ENCODE data around the gene APOLD1. TPM values are rescaled to one million over a fixed set of nuclear protein-coding genes. Genes with fewer than 3 reads are reported as not detected.
A peak's percentile ranks its signal among the peaks of the same experiment; 100 is the strongest.

The APOLD1 gene
- total and polyA plus RNA-seq, 2 of the 4 experiments (the other 2 are of a cell fraction) = 2.3 to 4.5 TPM

DNA sequence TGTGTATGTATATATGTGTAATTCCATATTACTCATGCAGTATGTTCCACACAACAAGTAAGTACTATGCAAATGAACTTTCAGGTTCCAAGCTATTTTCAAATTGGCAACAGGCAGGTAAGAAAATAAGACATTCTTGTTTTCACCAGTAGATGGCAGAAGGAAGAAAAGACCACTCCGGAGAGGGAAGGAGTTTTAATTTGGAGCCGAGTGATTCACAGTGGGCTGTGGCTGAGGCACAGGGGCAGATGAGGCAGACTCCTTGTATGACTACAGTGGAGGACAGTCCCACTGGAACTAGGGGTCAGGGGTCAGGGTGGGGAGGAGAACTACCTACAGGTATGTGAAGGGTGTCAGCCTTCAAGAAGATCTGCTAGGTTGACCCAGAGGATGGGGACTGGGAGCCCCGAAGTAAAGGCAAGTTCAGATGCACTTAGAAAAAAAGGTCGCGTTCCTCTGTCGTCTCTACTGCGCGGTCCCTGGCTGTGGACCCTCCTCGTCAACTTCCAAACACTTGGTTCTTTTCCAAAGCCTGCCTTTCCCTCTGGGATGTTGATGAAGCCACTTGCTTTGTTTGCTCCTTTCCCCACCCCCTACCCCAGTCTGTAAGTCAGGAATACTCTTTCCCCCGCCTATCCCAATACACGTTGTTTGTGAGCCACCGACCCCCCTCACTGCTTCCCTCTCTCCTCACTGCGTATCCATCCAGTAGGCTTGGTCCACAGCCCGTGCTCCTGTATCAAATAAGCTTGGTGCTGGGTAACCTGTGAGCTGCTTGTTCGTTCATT is 51.8 kb downstream of the APOLD1 start:
- H3K27ac ChIP-seq (ENCODE audit: insufficient read depth, low read length) = peak overlapping the region; percentile 47
- ChIA-PET POLR2A (ENCODE audit: unreplicated experiment) (no interaction called here), CTCF (interaction anchor here (0.7 to 2.0 kb wide), 9 partner anchors 9 to 197 kb away, joined by 3 to 7 read pairs (median 4); partner anchors contain the start of gene GPRC5A)
- H3K56ac ChIP-seq (ENCODE audit: extremely low read depth, insufficient read depth, low read length) = peak overlapping the region; percentile 58
- H4K8ac ChIP-seq (ENCODE audit: low read depth in 2 of 2, low read length in 2 of 2) = peak overlapping the region; percentile 62 to 94
- peak overlapping the region; percentile 91 for H3K4ac ChIP-seq (ENCODE audit: low read depth, low read length)
- H4K5ac ChIP-seq (ENCODE audit: low read depth, low read length) = peak overlapping the region; percentile 59
- no peaks in the 10 kb centered on the region for H3K9me3 ChIP-seq (ENCODE audit: control insufficient read depth, insufficient read depth, low read length)
- peaks cover 0 to 36% of the 10 kb centered on the region in 2 experiments; a peak in 2 of 4 replicates for H3K79me1 ChIP-seq (ENCODE audit: low read depth in 1 of 2, low read length in 2 of 2)
- H3K4me2 ChIP-seq (ENCODE audit: low read depth, low read length) = no peak overlapping the region
- intact Hi-C loops (cut with micrococcal nuclease) = loop anchor here (1.0 to 5.0 kb wide), 3 partner anchors 50 to 146 kb away; partner anchors contain the start of genes APOLD1 and GPRC5A
- no peaks in the 10 kb centered on the region for H4K20me1 ChIP-seq (ENCODE audit: insufficient read depth, low read length)
- no peak for TF ChIP-seq BHLHE40 (IDR thresholded peaks at IDR 0.05; ENCODE audit: low read depth, low read length)
- peak; percentile 79 for TF ChIP-seq RAD21 (IDR thresholded peaks at IDR 0.05; ENCODE audit: low read length)
- TF ChIP-seq MAZ (IDR thresholded peaks at IDR 0.05; ENCODE audit: borderline replicate concordance, low read depth, low read length) = peak; percentile 14; the same call in 1 of the 2 replicates
- TF ChIP-seq SMC3 (IDR thresholded peaks at IDR 0.05; ENCODE audit: low read depth, low read length) = peak; percentile 78
- peak; percentile 73 for TF ChIP-seq CTCF (conservative IDR thresholded peaks at IDR 0.05; ENCODE audit: low read depth, low read length)
- TF ChIP-seq FOS (IDR thresholded peaks at IDR 0.05; ENCODE audit: low read depth, low read length) = 0 out of 2 replicates have a peak, but pooled peaks have one; percentile 16
- H3K9ac ChIP-seq (ENCODE audit: low read depth, low read length) = no peak overlapping the region
- 62% methylated on average over 5 of the region's 15 CpGs; no CpG with 5 or more reads in 1 of the 2 experiments for WGBS, 2 experiments (ENCODE audit: extremely low coverage in 2 of 2, insufficient read length in 1 of 2)
- ATAC-seq (ENCODE audit: low read depth) (peak; percentile 85), DNase-seq (peak; percentile 84)
- H3K27me3 ChIP-seq (ENCODE audit: control insufficient read depth, insufficient read depth, low read length) = no peaks in the 10 kb centered on the region
- H3K14ac ChIP-seq (replicated peaks; ENCODE audit: low read depth, low read length) = peak overlapping the region; percentile 57
- peak overlapping the region; percentile 92 for H2BK120ac ChIP-seq (ENCODE audit: low read depth, low read length)
- dilution Hi-C loops (cut with HindIII; ENCODE audit: low sequenced_read_pairs, unreplicated experiment) = no loop called here
- peak overlapping the region; percentile 55; the same call in 1 of the 2 replicates for H3K23ac ChIP-seq (ENCODE audit: low read depth, low read length)
- peak overlapping the region; percentile 84 for H2BK5ac ChIP-seq (ENCODE audit: low read depth, low read length, poor library complexity, severe bottlenecking)
- peak overlapping the region; percentile 99 for H2AK5ac ChIP-seq (ENCODE audit: low read depth, low read length)
- peak overlapping the region; percentile 85 for H2BK20ac ChIP-seq (ENCODE audit: low read depth, low read length)
- H3K36me3 ChIP-seq (ENCODE audit: control insufficient read depth, insufficient read depth, low read length) = peaks cover 13% of the 10 kb centered on the region
- BruUV-seq (replicated peaks) = no TSS peak
- peak overlapping the region; percentile 85 for H4K91ac ChIP-seq (ENCODE audit: insufficient read depth, low read depth, low read length)
- H3K4me3 ChIP-seq (ENCODE audit: insufficient read depth, low read depth, low read length) = no peak overlapping the region
- in situ Hi-C loops (cut with MboI; ENCODE audit: low sequenced_read_pairs) = loop anchor here (10.0 kb wide), 2 partner anchors 48 to 148 kb away; no protein-coding TSS in a partner anchor
- peaks cover 27% of the 10 kb centered on the region for H3K9me1 ChIP-seq (ENCODE audit: insufficient read depth, low read length)
- H2AK9ac ChIP-seq (replicated peaks; ENCODE audit: low read depth, low read length, poor library complexity) = peak overlapping the region; percentile 86
- peak overlapping the region; percentile 81 for H2AFZ ChIP-seq (replicated peaks; ENCODE audit: low read length, poor library complexity)
- peaks cover 20% of the 10 kb centered on the region for H3K4me1 ChIP-seq (ENCODE audit: control insufficient read depth, insufficient read depth, low read length)
- H3K18ac ChIP-seq (ENCODE audit: low read depth, low read length) = peak overlapping the region; percentile 64
- H2BK15ac ChIP-seq (ENCODE audit: low read depth, low read length) = peak overlapping the region; percentile 67

All from IMR-90 (cell line).